ENCODE measurements around the gene EFCAB6. TPM values are rescaled to one million over a fixed set of nuclear protein-coding genes. Genes with fewer than 3 reads are reported as not detected.
A peak's percentile ranks its signal among the peaks of the same experiment; 100 is the strongest.

EFCAB6 gene
- total and polyA plus RNA-seq, 9 of the 15 experiments (the other 6 are each of a cell fraction or from before 2014, with no cell fraction given), result 0.06 TPM; not detected in 8

- no peak for TF ChIP-seq CREM (IDR thresholded peaks at IDR 0.05; ENCODE audit: low read depth)
- peak; percentile 17 to 33 (median 33); a peak in 3 of 6 replicates for TF ChIP-seq CTCF (IDR thresholded peaks at IDR 0.05 in 2 of 3, conservative IDR thresholded peaks at IDR 0.05 in 1 of 3; ENCODE audit: insufficient read depth in 2 of 3, low read depth in 1 of 3, low read length in 3 of 3)
- no peak for TF ChIP-seq RB1 (IDR thresholded peaks at IDR 0.05; ENCODE audit: low read depth)
- CTCF ChIA-PET (ENCODE audit: low intra/inter-chr PET ratio), result no interaction called here
- no peak overlapping the region for H3K4me2 ChIP-seq (ENCODE audit: insufficient read depth, low read length)
- 5% methylated on average over 13 of the region's 13 CpGs for WGBS (ENCODE audit: insufficient coverage, low coverage, missing lambda C conversion rate)
- DNase-seq (ENCODE audit: extremely low read depth in 1 of 4, low spot score in 3 of 4) (peak in 3 of 4 experiments; percentile 11 to 17 (median 13)), ATAC-seq (peak; percentile 50; the same call in 1 of the 3 replicates), FAIRE-seq (no peak)
- no peaks in the 10 kb centered on the region for H3K4me1 ChIP-seq (replicated peaks in 1 of 2; ENCODE audit: control insufficient read depth in 2 of 2, insufficient read depth in 2 of 2, low read length in 2 of 2)
- no peaks in the 10 kb centered on the region for H3K36me3 ChIP-seq (ENCODE audit: control insufficient read depth, insufficient read depth, low read length)
- H3K27ac ChIP-seq (ENCODE audit: extremely low read depth, low read depth, low read length), result no peak overlapping the region
- no peak overlapping the region for H3K9ac ChIP-seq (ENCODE audit: insufficient read depth in 1 of 2, low read depth in 2 of 2, low read length in 2 of 2)
- H3K79me2 ChIP-seq (ENCODE audit: control insufficient read depth, insufficient read depth, low read length), result no peaks in the 10 kb centered on the region
- in situ Hi-C loops (cut with MboI), result no loop called here
- H2AFZ ChIP-seq (ENCODE audit: low read depth, low read length), result no peak overlapping the region
- H3K9me1 ChIP-seq (ENCODE audit: control insufficient read depth, insufficient read depth, low read length), result no peaks in the 10 kb centered on the region
- no peaks in the 10 kb centered on the region for H4K20me1 ChIP-seq (replicated peaks; ENCODE audit: control insufficient read depth, insufficient read depth, low read length)
- H3K4me3 ChIP-seq, result no peak overlapping the region
- no peaks in the 10 kb centered on the region for H3K9me3 ChIP-seq (replicated peaks; ENCODE audit: control insufficient read depth, insufficient read depth, low read depth, low read length)
- intact Hi-C loops (cut with micrococcal nuclease), result no loop called here
- no peaks in the 10 kb centered on the region; a peak in 1 of 5 replicates for H3K27me3 ChIP-seq (ENCODE audit: control insufficient read depth in 2 of 2, insufficient read depth in 2 of 2, low read length in 2 of 2)
- BruUV-seq (replicated peaks), result no TSS peak
- POLR2A ChIA-PET, result interaction anchor here (0.8 kb wide), 1 partner anchor 30 kb away, joined by 3 read pairs; no protein-coding TSS in a partner anchor
Observed at GRCh38 chr22:43515902-43516301, 296.2 kb downstream of the EFCAB6 start.

- 0% methylated on average over 6 of the region's 8 CpGs for WGBS (ENCODE audit: insufficient coverage, low coverage, missing lambda C conversion rate)
- CTCF ChIA-PET (ENCODE audit: low intra/inter-chr PET ratio), result no interaction called here
Observed at GRCh38 chr22:43515411-43515810, 296.7 kb downstream of the EFCAB6 start.

More at GRCh38 chr22:43515411-43515810, 296.7 kb downstream of the EFCAB6 start:
- in situ Hi-C loops (cut with MboI), result no loop called here
- H3K4me1 ChIP-seq (replicated peaks in 1 of 2; ENCODE audit: control insufficient read depth in 2 of 2, insufficient read depth in 2 of 2, low read length in 2 of 2), result no peaks in the 10 kb centered on the region
- H3K4me2 ChIP-seq (ENCODE audit: insufficient read depth, low read length), result no peak overlapping the region
- H4K20me1 ChIP-seq (replicated peaks; ENCODE audit: control insufficient read depth, insufficient read depth, low read length), result no peaks in the 10 kb centered on the region
- FAIRE-seq (no peak), DNase-seq (ENCODE audit: extremely low read depth in 1 of 4, low spot score in 3 of 4) (no peak), ATAC-seq (no peak)
- H3K36me3 ChIP-seq (ENCODE audit: control insufficient read depth, insufficient read depth, low read length), result no peaks in the 10 kb centered on the region
- H3K9me3 ChIP-seq (replicated peaks; ENCODE audit: control insufficient read depth, insufficient read depth, low read depth, low read length), result no peaks in the 10 kb centered on the region
- TF ChIP-seq ZNF766 (CRISPR knock-in tag; conservative IDR thresholded peaks at IDR 0.05) (no peak), PTRF (tag; IDR thresholded peaks at IDR 0.05) (no peak), EWSR1 (IDR thresholded peaks at IDR 0.05; ENCODE audit: borderline replicate concordance, low read depth, partially characterized antibody) (no peak), ESRRB (CRISPR knock-in tag; IDR thresholded peaks at IDR 0.05; ENCODE audit: borderline replicate concordance) (no peak), MAFG (tag; conservative IDR thresholded peaks at IDR 0.05) (no peak)
- TF ChIP-seq, protein P1, sequence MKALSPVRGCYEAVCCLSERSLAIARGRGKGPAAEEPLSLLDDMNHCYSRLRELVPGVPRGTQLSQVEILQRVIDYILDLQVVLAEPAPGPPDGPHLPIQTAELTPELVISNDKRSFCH (CRISPR knock-in tag; IDR thresholded peaks at IDR 0.05), result no peak
- TF ChIP-seq, protein P1 (tag; IDR thresholded peaks at IDR 0.05), result no peak
- intact Hi-C loops (cut with micrococcal nuclease), result no loop called here
- H3K9me1 ChIP-seq (ENCODE audit: control insufficient read depth, insufficient read depth, low read length), result no peaks in the 10 kb centered on the region
- H2AFZ ChIP-seq (ENCODE audit: low read depth, low read length), result no peak overlapping the region
- no peaks in the 10 kb centered on the region; a peak in 1 of 5 replicates for H3K27me3 ChIP-seq (ENCODE audit: control insufficient read depth in 2 of 2, insufficient read depth in 2 of 2, low read length in 2 of 2)
- POLR2A ChIA-PET, result interaction anchor here (0.8 kb wide), 1 partner anchor 29 kb away, joined by 3 read pairs; no protein-coding TSS in a partner anchor
- H3K9ac ChIP-seq (ENCODE audit: insufficient read depth in 1 of 2, low read depth in 2 of 2, low read length in 2 of 2), result no peak overlapping the region
- H3K4me3 ChIP-seq, result no peak overlapping the region
- no TSS peak for BruUV-seq (replicated peaks)
- H3K27ac ChIP-seq (ENCODE audit: extremely low read depth, low read depth, low read length), result no peak overlapping the region
- H3K79me2 ChIP-seq (ENCODE audit: control insufficient read depth, insufficient read depth, low read length), result no peaks in the 10 kb centered on the region

Measured in K562 (cell line).